ENCODE measurements around the gene DIPK1A.

DIPK1A gene

DNA sequence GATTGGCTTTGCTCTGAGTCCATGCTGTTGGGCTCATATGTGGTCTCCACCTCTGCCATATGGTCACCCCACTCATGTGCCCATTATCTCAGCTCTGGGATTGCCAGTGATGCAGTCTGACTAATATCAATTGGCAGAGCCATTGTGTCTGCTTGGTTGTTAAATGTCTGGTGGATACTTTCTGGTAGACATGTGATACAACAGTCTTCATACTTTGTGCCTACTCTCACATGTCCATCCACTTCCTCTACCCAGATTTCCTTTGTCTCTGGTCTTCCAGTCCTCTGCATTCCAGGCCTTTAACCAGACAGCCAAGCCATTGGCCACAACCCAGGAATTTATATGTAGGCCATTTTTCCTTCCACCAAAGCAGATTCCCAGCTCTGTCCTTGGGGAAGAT, 30.8 kb upstream of the DIPK1A start (continued):
- TF ChIP-seq ZNF776 (tag by site-specific recombination; IDR thresholded peaks at IDR 0.05; ENCODE audit: borderline replicate concordance) = no peak
- TF ChIP-seq OSR2 (tag by site-specific recombination; IDR thresholded peaks at IDR 0.05) = no peak
- TF ChIP-seq ZNF654 (tag by site-specific recombination; IDR thresholded peaks at IDR 0.05; ENCODE audit: low read depth) = no peak
- no peak for TF ChIP-seq ZNF747 (tag by site-specific recombination; IDR thresholded peaks at IDR 0.05)
- no peak for TF ChIP-seq ZSCAN4 (tag by site-specific recombination; IDR thresholded peaks at IDR 0.05)
- TF ChIP-seq ZNF560 (tag by site-specific recombination; IDR thresholded peaks at IDR 0.05; ENCODE audit: borderline replicate concordance) = no peak
- no peak for TF ChIP-seq ZNF423 (tag by site-specific recombination; IDR thresholded peaks at IDR 0.05)

- ChIA-PET POLR2A (no interaction called here), CTCF (interaction anchor here (0.9 to 5.4 kb wide), 4 partner anchors 10 to 132 kb away, joined by 3 to 68 read pairs (median 6); no protein-coding TSS in a partner anchor)
- no peak overlapping the region for H3K4me3 ChIP-seq (ENCODE audit: low read depth, low read length)
Measured at GRCh38 chr1:92990828-92991227, 29.6 kb upstream of the DIPK1A start.

GRCh38 chr1:92989936-92990583, 28.8 kb upstream of the DIPK1A start:
- Histone ChIP-seq H3K4me3 (ENCODE audit: low read depth, low read length) (no peak overlapping the region), H3K9me3 (ENCODE audit: control insufficient read depth, insufficient read depth, low read depth, low read length) (no peaks in the 10 kb centered on the region), H3K4me1 (ENCODE audit: control insufficient read depth, insufficient read depth, low read length) (no peaks in the 10 kb centered on the region), H3K36me3 (ENCODE audit: control insufficient read depth in 2 of 2, insufficient read depth in 1 of 2, low read length in 2 of 2) (no peaks in the 10 kb centered on the region), H3K27ac (ENCODE audit: extremely low read depth, low read depth, low read length) (no peak overlapping the region)
- ChIA-PET CTCF (interaction anchor here (0.6 to 5.4 kb wide), 6 partner anchors 11 to 479 kb away, joined by 3 to 68 read pairs (median 4); no protein-coding TSS in a partner anchor), POLR2A (no interaction called here)
- TF ChIP-seq, protein P1, sequence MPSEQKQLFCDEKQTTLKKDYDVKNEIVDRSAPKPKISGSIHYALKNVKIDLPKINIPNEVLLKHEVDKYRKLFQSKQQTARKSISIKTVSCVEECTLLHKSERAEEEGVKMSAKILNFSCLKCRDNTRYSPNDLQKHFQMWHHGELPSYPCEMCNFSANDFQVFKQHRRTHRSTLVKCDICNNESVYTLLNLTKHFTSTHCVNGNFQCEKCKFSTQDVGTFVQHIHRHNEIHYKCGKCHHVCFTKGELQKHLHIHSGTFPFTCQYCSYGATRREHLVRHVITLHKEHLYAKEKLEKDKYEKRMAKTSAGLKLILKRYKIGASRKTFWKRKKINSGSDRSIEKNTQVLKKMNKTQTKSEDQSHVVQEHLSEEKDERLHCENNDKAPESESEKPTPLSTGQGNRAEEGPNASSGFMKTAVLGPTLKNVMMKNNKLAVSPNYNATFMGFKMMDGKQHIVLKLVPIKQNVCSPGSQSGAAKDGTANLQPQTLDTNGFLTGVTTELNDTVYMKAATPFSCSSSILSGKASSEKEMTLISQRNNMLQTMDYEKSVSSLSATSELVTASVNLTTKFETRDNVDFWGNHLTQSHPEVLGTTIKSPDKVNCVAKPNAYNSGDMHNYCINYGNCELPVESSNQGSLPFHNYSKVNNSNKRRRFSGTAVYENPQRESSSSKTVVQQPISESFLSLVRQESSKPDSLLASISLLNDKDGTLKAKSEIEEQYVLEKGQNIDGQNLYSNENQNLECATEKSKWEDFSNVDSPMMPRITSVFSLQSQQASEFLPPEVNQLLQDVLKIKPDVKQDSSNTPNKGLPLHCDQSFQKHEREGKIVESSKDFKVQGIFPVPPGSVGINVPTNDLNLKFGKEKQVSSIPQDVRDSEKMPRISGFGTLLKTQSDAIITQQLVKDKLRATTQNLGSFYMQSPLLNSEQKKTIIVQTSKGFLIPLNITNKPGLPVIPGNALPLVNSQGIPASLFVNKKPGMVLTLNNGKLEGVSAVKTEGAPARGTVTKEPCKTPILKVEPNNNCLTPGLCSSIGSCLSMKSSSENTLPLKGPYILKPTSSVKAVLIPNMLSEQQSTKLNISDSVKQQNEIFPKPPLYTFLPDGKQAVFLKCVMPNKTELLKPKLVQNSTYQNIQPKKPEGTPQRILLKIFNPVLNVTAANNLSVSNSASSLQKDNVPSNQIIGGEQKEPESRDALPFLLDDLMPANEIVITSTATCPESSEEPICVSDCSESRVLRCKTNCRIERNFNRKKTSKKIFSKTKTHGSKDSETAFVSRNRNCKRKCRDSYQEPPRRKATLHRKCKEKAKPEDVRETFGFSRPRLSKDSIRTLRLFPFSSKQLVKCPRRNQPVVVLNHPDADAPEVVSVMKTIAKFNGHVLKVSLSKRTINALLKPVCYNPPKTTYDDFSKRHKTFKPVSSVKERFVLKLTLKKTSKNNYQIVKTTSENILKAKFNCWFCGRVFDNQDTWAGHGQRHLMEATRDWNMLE (tag by site-specific recombination; conservative IDR thresholded peaks at IDR 0.05; ENCODE audit: low read depth) = no peak
- TF ChIP-seq ZNF146 (tag by site-specific recombination; IDR thresholded peaks at IDR 0.05) (no peak), ZNF114 (tag by site-specific recombination; IDR thresholded peaks at IDR 0.05) (no peak), MEIS1 (CRISPR knock-in tag; IDR thresholded peaks at IDR 0.05; ENCODE audit: borderline replicate concordance) (no peak), ZBTB21 (tag by site-specific recombination; IDR thresholded peaks at IDR 0.05) (no peak), ZNF354C (tag by site-specific recombination; IDR thresholded peaks at IDR 0.05; ENCODE audit: borderline replicate concordance, low read depth) (no peak)
- TF ChIP-seq, protein P2, sequence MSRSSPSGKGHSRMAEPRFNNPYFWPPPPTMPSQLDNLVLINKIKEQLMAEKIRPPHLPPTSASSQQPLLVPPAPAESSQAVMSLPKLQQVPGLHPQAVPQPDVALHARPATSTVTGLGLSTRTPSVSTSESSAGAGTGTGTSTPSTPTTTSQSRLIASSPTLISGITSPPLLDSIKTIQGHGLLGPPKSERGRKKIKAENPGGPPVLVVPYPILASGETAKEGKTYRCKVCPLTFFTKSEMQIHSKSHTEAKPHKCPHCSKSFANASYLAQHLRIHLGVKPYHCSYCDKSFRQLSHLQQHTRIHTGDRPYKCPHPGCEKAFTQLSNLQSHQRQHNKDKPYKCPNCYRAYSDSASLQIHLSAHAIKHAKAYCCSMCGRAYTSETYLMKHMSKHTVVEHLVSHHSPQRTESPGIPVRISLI (tag by site-specific recombination; IDR thresholded peaks at IDR 0.05) = no peak

More at GRCh38 chr1:92990828-92991227, 29.6 kb upstream of the DIPK1A start:
- TF ChIP-seq ZSCAN16 (tag by site-specific recombination; IDR thresholded peaks at IDR 0.05) (no peak), REPIN1 (tag by site-specific recombination; IDR thresholded peaks at IDR 0.05; ENCODE audit: low read depth) (no peak), ZNF18 (tag by site-specific recombination; IDR thresholded peaks at IDR 0.05) (no peak), WT1 (tag by site-specific recombination; IDR thresholded peaks at IDR 0.05) (no peak), ZNF140 (tag by site-specific recombination; IDR thresholded peaks at IDR 0.05) (no peak), ZNF792 (tag by site-specific recombination; IDR thresholded peaks at IDR 0.05) (no peak), ZNF121 (tag by site-specific recombination; IDR thresholded peaks at IDR 0.05) (no peak), KLF16 (tag by site-specific recombination; IDR thresholded peaks at IDR 0.05) (no peak), ZFP37 (tag by site-specific recombination; IDR thresholded peaks at IDR 0.05) (no peak), ZNF24 (tag by site-specific recombination; IDR thresholded peaks at IDR 0.05) (no peak), ZNF791 (tag by site-specific recombination; IDR thresholded peaks at IDR 0.05) (no peak)
- TF ChIP-seq, protein P3, sequence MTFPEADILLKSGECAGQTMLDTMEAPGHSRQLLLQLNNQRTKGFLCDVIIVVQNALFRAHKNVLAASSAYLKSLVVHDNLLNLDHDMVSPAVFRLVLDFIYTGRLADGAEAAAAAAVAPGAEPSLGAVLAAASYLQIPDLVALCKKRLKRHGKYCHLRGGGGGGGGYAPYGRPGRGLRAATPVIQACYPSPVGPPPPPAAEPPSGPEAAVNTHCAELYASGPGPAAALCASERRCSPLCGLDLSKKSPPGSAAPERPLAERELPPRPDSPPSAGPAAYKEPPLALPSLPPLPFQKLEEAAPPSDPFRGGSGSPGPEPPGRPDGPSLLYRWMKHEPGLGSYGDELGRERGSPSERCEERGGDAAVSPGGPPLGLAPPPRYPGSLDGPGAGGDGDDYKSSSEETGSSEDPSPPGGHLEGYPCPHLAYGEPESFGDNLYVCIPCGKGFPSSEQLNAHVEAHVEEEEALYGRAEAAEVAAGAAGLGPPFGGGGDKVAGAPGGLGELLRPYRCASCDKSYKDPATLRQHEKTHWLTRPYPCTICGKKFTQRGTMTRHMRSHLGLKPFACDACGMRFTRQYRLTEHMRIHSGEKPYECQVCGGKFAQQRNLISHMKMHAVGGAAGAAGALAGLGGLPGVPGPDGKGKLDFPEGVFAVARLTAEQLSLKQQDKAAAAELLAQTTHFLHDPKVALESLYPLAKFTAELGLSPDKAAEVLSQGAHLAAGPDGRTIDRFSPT (tag by site-specific recombination; IDR thresholded peaks at IDR 0.05) = no peak
- Histone ChIP-seq H3K27ac (ENCODE audit: extremely low read depth, low read depth, low read length) (no peak overlapping the region), H3K9me3 (ENCODE audit: control insufficient read depth, insufficient read depth, low read depth, low read length) (no peaks in the 10 kb centered on the region), H3K4me1 (ENCODE audit: control insufficient read depth, insufficient read depth, low read length) (no peaks in the 10 kb centered on the region), H3K36me3 (ENCODE audit: control insufficient read depth in 2 of 2, insufficient read depth in 1 of 2, low read length in 2 of 2) (no peaks in the 10 kb centered on the region)

Data from HEK293 (cell line).